ENCODE data around the gene C3orf20. TPM values are rescaled to one million over a fixed set of nuclear protein-coding genes. Genes with fewer than 3 reads are reported as not detected.

The C3orf20 gene
- total and polyA plus RNA-seq, 2 experiments from 2014 or later, result not detected

GRCh38 chr3:14816359-14816758 lies 141.4 kb downstream of the C3orf20 start:
- Histone ChIP-seq H3K9me3 (ENCODE audit: low read depth) (no peaks in the 10 kb centered on the region), H2AFZ (no peak overlapping the region), H4K20me1 (ENCODE audit: insufficient read depth) (no peaks in the 10 kb centered on the region), H3F3A (ENCODE audit: insufficient read depth) (no peaks in the 10 kb centered on the region), H3K9ac (no peak overlapping the region), H3K79me2 (ENCODE audit: insufficient read depth) (no peaks in the 10 kb centered on the region), H3K4me3 (no peak overlapping the region), H3K36me3 (ENCODE audit: low read depth) (no peaks in the 10 kb centered on the region), H3K9me2 (ENCODE audit: insufficient read depth) (no peaks in the 10 kb centered on the region), H3K4me1 (ENCODE audit: insufficient read depth) (no peaks in the 10 kb centered on the region), H3K27me3 (replicated peaks; ENCODE audit: insufficient read depth) (peaks cover 35% of the 10 kb centered on the region), H3K4me2 (ENCODE audit: unreplicated experiment) (no peak overlapping the region), H3K27ac (no peak overlapping the region)
- TF ChIP-seq EZH2phosphoT487 (IDR thresholded peaks at IDR 0.05; ENCODE audit: insufficient read depth, low read depth) (no peak), EZH2 (IDR thresholded peaks at IDR 0.05; ENCODE audit: insufficient read depth, poor library complexity, severe bottlenecking) (no peak)
- WGBS, 2 experiments (ENCODE audit: low coverage in 1 of 2, low lambda C conversion rate in 2 of 2, missing lambda C conversion rate in 2 of 2), result 60 to 69% methylated on average over 3 of the region's 3 CpGs
- in situ Hi-C loops (cut with MboI), result no loop called here
- DNase-seq, result no peak

GRCh38 chr3:14818804-14819500 lies 144.0 kb downstream of the C3orf20 start, which contains the start of gene FGD5:
TSS of gene FGD5 (plus strand) at chr3:14818962. CDS start at chr3:14819072, 110 bp downstream.
- Histone ChIP-seq H3K4me1 (ENCODE audit: insufficient read depth) (no peaks in the 10 kb centered on the region), H3K27me3 (replicated peaks; ENCODE audit: insufficient read depth) (peaks cover 30% of the 10 kb centered on the region), H4K20me1 (ENCODE audit: insufficient read depth) (no peaks in the 10 kb centered on the region), H3K79me2 (ENCODE audit: insufficient read depth) (no peaks in the 10 kb centered on the region), H3K36me3 (ENCODE audit: low read depth) (no peaks in the 10 kb centered on the region), H3K9ac (no peak within 1 kb of the TSS), H3F3A (ENCODE audit: insufficient read depth) (no peaks in the 10 kb centered on the region), H3K4me3 (no peak within 1 kb of the TSS), H2AFZ (no peak within 1 kb of the TSS), H3K27ac (no peak within 1 kb of the TSS), H3K9me2 (ENCODE audit: insufficient read depth) (no peaks in the 10 kb centered on the region), H3K9me3 (ENCODE audit: low read depth) (no peaks in the 10 kb centered on the region), H3K4me2 (ENCODE audit: unreplicated experiment) (no peak within 1 kb of the TSS)
- in situ Hi-C loops (cut with MboI), result no loop called here
- no peak for TF ChIP-seq EZH2 (IDR thresholded peaks at IDR 0.05; ENCODE audit: insufficient read depth, poor library complexity, severe bottlenecking)
- TF ChIP-seq EZH2phosphoT487 (IDR thresholded peaks at IDR 0.05; ENCODE audit: insufficient read depth, low read depth), result no peak
- DNase-seq, result no peak
- WGBS, 2 experiments (ENCODE audit: low coverage in 1 of 2, low lambda C conversion rate in 2 of 2, missing lambda C conversion rate in 2 of 2), result 63 to 68% methylated on average over 22 to 25 of the region's 25 CpGs

- Histone ChIP-seq H3K9me3 (ENCODE audit: low read depth) (no peaks in the 10 kb centered on the region), H2AFZ (no peak overlapping the region), H3K36me3 (ENCODE audit: low read depth) (no peaks in the 10 kb centered on the region), H3K27ac (no peak overlapping the region), H3F3A (ENCODE audit: insufficient read depth) (no peaks in the 10 kb centered on the region), H4K20me1 (ENCODE audit: insufficient read depth) (no peaks in the 10 kb centered on the region), H3K4me2 (ENCODE audit: unreplicated experiment) (no peak overlapping the region), H3K79me2 (ENCODE audit: insufficient read depth) (no peaks in the 10 kb centered on the region), H3K27me3 (replicated peaks; ENCODE audit: insufficient read depth) (peaks cover 30% of the 10 kb centered on the region), H3K4me3 (no peak overlapping the region), H3K4me1 (ENCODE audit: insufficient read depth) (no peaks in the 10 kb centered on the region), H3K9me2 (ENCODE audit: insufficient read depth) (no peaks in the 10 kb centered on the region), H3K9ac (no peak overlapping the region)
- in situ Hi-C loops (cut with MboI), result no loop called here
- TF ChIP-seq EZH2phosphoT487 (IDR thresholded peaks at IDR 0.05; ENCODE audit: insufficient read depth, low read depth), result no peak
- no peak for TF ChIP-seq EZH2 (IDR thresholded peaks at IDR 0.05; ENCODE audit: insufficient read depth, poor library complexity, severe bottlenecking)
- no peak for DNase-seq
- 63 to 65% methylated on average over 10 of the region's 10 CpGs for WGBS, 2 experiments (ENCODE audit: low coverage in 1 of 2, low lambda C conversion rate in 2 of 2, missing lambda C conversion rate in 2 of 2)
Observed at GRCh38 chr3:14819671-14820070, 144.7 kb downstream of the C3orf20 start.

- Histone ChIP-seq H3K4me1 (ENCODE audit: insufficient read depth) (no peaks in the 10 kb centered on the region), H3K9ac (no peak overlapping the region), H3K4me3 (no peak overlapping the region), H4K20me1 (ENCODE audit: insufficient read depth) (no peaks in the 10 kb centered on the region), H3K36me3 (ENCODE audit: low read depth) (no peaks in the 10 kb centered on the region), H3K27ac (no peak overlapping the region), H3K4me2 (ENCODE audit: unreplicated experiment) (no peak overlapping the region), H3K9me3 (ENCODE audit: low read depth) (no peaks in the 10 kb centered on the region), H3F3A (ENCODE audit: insufficient read depth) (no peaks in the 10 kb centered on the region), H2AFZ (no peak overlapping the region), H3K79me2 (ENCODE audit: insufficient read depth) (no peaks in the 10 kb centered on the region), H3K9me2 (ENCODE audit: insufficient read depth) (no peaks in the 10 kb centered on the region), H3K27me3 (replicated peaks; ENCODE audit: insufficient read depth) (peaks cover 32% of the 10 kb centered on the region)
- DNase-seq, result no peak
- in situ Hi-C loops (cut with MboI), result no loop called here
- TF ChIP-seq EZH2phosphoT487 (IDR thresholded peaks at IDR 0.05; ENCODE audit: insufficient read depth, low read depth), result no peak
- no peak for TF ChIP-seq EZH2 (IDR thresholded peaks at IDR 0.05; ENCODE audit: insufficient read depth, poor library complexity, severe bottlenecking)
- 64 to 66% methylated on average over 16 to 17 of the region's 17 CpGs for WGBS, 2 experiments (ENCODE audit: low coverage in 1 of 2, low lambda C conversion rate in 2 of 2, missing lambda C conversion rate in 2 of 2)
Observed at GRCh38 chr3:14820156-14820555, 145.2 kb downstream of the C3orf20 start.

All from GM23248 (cell line).